GM19452 (cell line): ENCODE measurements around the gene LMNA.
"Not testable (repeated sequence)": the region's sequence is repeated elsewhere in the genome, so short reads cannot be mapped to it uniquely, and the experiment has no call there.

Experiments
- ATAC-seq: cut with Tn5 transposase; IDR thresholded peaks from one replicate; pipeline ENCODE4 v1.9.1; 2021; ENCODE audit not compliant: unreplicated experiment

LMNA gene

GRCh38 chr1:156114101-156114918 is at the start of gene LMNA:
LMNA (plus strand) TSS chr1:156114711; CDS start chr1:156114919, 208 bp downstream.
- ATAC-seq, result peak; percentile 51

GRCh38 chr1:156065212-156065611 is 49.3 kb upstream of the LMNA start:
- peak; percentile 52 for ATAC-seq

- no peak for ATAC-seq
Observed at GRCh38 chr1:156065871-156066270, 48.6 kb upstream of the LMNA start.

DNA sequence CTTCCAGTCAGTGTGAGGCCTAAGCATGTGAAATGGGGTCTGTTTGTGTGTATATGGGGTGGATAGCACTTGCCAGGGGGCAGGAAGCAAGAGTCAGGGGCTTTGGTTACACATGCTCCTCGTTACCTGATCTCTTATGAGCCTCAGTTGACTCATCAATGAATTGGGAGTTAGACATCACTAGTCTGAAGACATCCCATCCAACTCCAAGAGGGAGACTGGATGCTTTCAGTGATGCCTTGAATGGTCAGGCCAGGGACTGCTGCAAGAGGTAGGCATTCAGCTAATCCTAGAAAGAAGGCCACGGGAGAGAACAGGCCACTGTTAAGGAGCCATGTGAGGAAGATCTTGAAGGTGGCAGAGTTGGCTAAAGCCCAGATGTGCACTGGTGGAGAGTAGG is 47.2 kb upstream of the LMNA start:
- no peak for ATAC-seq

GRCh38 chr1:156069490-156070455 is 44.7 kb upstream of the LMNA start:
- ATAC-seq, result no peak

DNA sequence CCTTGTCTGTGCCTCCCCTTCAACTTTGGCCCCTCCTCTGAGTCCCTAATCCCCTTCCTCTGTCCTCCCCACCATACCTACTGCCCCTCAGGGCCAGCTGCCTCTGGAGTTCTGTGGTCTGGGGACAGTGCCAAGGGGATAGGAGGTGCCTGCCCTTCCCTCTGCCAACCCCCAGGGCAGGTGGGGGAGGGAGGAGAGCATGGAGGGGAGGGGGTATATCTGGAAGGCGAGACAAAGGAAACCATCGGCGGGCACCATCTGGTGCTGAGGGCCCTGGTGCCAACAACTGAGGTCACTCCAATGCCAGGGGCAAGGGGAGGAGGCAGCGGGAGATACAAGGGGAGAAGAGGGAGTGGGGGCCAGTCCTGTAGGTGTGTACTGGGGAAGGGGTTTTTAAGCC is 44.0 kb upstream of the LMNA start:
- no peak for ATAC-seq

DNA sequence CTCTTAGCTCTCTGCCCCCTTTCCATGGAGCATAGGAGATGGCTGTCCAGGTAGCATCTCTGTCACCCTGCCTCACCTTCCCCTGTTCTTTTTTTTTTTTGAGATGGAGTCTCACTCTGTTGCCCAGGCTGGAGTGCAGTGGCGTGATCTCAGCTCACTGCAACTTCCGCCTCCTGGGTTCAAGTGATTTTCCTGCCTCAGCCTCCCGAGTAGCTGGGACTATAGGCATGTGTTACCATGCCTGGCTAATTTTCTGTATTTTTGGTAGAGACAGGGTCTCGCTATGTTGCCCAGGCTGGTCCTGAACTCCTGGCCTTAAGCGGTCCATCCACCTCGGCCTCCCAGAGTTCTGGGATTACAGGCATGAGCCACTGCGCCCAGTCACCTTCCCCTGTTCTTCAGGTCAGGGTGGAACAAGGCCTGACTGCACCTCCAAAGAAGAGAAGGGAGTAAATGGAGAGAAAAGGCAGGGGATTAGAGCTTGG is 43.1 kb upstream of the LMNA start:
- ATAC-seq, result not testable (repeated sequence)

DNA sequence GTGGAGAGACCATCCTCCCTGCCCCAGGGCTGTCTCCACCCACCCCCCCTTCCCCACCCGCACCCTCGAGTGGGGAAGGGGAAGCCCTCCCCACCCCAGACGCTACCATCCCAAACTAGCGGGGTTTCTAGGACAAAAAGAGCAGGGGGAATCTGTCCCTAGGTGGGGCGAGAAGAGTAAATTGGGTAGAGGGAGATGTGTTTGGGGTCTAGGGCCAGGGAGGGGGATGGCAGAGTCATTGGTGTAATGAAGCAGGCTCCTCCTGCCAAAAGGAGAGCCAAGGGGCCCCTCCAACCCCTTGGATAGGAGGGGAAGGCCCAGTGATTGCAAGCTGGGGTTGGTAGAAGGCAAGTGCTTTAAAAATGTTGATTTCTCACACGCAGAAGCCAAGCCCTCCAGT is 42.3 kb upstream of the LMNA start:
- ATAC-seq, result no peak

DNA sequence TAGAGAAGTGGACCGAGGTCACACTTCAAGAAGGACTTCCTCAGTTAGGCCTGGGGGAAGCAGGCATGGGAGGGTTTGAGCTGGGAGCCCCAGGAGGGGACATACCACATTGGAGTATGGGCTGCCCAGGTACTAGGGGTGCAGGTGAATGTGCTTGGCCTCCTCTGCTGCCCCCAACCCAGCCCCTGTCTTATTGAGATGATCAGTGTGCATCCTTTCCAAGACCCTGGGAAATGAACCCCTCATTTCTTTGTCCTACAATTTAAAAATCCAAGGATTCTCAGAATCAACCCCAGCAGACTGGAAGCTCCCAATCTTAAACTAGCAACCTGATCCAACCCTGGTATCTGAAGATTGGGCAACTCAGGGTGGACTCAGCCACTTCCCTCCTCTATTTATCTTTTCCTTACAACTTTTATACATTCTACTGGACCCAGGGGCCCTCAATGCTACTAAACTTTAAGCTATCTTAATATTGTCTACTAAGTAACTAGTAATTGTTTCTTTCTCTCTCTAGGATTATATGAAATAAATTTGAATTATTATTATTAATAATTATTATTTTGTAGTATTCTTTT is 41.3 kb upstream of the LMNA start:
- ATAC-seq, result no peak

DNA sequence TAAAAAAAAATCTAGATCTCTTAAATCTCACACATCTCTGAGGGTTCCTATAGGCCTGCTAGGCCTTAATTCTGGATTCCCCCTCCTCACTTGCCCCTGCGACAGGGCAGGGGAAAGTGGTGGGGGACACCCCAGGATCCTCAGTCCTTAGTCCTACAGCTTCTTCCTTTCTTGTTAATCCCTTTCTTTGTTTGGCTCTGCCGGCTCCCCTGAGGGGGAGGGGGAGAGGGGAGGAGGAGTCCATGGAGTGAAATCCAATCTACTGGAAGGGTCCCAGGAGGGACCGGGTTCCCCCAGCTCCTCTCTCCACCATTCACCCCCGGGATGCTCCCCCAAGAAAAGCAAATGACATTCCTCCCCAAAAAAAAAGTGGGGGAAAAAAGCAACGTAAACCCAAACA is 40.8 kb upstream of the LMNA start:
- ATAC-seq, result no peak

DNA sequence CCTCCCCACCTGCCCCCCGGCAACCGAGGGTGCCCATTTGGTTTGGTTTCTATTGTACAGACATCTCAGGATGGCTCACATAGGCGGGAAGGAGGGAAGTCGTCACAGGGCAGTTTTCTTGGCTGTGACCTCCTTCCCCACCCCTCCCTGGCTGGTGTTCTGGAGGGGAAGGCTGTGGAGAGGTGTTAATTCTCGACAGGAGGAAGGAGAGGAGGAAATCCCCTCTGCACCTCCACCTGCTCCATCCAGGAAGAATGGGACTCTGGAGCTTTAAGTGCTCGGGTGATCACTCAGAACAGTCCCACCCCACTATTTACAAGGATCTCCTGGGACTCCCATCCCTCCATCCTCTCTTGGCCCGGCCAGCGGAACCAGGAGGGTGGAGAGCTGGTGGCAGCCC is 39.9 kb upstream of the LMNA start:
- ATAC-seq, result no peak

DNA sequence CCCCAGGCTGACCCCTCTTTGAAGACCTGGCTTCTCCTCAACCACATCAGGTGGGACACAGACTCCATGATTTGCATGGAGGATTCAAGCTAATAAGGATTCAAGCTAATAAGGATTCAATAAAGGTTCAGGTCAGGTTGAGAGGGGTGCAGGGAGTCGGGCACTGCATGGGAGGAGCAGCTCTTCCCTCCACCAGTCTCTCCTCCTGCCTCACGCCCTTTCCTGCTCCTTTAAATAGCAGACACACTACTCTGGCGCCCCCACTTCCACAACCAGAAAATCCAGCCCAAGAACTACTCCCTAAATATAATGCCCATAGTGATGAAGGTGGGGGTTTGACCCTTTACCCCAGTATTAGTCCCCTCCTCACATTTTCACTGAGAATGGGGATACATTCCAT is 39.3 kb upstream of the LMNA start:
- ATAC-seq, result no peak

DNA sequence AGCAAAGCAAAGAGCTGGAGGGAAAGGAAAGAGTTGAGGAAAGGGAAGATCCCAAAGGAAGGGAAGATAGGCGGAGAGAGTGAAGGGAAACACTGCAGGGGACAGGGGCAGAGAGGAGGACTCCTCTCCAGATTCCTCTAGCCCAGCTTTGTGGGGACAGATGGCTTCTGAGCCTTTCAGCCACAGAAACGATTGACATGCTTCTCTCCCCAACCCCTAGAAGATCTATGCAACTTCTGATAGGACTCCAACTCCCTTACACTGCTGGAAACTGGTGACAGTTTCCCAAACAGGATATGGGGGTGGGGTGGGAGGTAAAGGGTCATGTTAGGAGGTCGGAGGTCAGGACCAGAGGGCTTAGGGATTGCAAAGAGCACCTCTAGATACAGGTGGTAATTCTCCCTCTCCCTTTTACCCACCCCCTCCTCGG is 38.7 kb upstream of the LMNA start:
- no peak for ATAC-seq

DNA sequence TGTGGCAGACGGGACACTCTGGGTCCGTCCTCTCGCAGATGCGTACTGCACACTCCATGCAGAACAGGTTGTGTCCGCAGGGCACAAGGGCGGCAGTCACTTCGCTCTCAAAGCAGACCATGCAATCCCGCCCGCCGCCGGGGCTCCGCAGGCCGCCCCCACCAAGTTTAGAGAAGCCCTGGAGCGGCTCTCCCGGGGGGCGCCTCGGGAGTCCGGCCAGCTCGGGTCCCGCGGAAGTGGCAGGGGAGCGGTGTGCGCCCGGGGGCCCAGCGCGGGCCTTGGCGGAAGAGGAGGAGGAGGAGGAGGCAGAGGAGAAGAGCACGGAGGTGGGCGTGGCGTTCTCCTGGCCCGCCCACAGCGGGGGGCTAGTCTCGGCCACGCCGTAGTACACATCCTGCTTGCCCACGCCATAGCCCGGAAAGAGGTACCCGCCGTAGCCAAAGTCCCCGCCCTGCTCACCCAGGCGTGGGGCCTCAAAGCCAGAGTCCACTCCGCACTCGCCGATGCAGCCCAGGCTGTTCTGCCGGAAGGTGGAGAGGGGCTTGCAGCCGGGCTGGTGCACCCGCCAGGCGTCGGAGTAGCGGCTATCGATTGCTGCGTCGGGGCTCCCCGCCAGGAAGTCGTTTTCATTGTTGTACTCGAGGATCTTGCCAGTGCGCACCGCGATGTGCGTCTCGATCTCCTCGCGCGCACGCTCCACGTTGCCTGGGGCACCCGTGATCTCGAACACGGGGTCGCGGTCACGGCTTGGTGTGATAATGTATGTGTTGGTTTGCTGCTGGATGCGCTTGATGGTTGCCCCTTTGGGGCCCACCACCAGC is 37.7 kb upstream of the LMNA start:
- no peak for ATAC-seq

- ATAC-seq, result no peak
Observed at GRCh38 chr1:156077430-156077760, 37.1 kb upstream of the LMNA start.

GRCh38 chr1:156078728-156079127 is 35.8 kb upstream of the LMNA start:
- ATAC-seq, result no peak

DNA sequence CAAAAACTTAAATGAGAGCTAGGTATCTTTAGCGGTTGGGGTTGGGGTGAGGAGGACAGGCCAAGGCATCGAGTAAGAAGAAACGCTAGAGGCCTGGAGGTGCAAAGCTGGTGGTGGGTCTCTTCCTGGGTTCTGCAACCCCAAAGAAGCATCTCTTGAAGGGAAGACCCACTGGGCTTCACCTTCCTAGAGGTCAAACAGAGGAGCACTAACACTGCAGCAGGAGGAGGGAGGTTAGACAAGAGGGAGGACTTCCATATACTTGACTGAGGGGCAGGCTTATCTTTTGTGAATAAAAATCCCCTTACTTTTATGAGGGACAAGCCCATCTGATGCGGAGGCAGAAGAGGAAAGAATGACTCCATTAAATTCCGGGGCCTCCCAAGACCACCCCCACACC is 34.7 kb upstream of the LMNA start:
- ATAC-seq, result no peak

DNA sequence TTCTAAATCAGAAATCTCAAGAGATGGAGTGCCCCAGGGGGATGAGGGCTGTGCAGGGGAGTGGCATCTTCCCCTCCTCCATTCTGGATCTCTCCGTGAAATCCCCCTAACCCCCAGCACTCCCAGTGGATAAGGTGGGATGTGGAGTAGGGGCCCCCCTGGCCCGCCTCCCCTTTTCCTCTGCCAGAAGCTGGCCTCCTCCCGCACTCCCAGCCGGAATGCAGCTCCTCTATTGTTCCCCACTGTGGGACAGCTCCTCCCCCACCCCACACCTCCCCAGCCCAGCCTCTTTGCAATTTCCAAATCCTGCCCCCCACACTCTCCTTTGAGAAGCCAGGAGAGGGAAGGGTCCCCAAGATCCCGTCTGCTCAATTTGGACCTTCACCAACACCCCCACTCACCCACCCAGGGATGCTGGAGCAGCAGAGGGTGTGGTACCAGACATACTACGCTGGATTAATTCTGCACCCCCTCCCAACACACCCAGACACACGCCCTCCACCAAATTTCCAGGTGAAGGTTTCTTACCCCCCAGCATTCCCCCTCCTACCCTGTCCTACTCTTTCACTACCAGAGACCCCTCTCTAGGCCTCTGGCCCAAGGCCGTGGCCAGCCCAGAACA is 34.2 kb upstream of the LMNA start:
- ATAC-seq, result no peak

DNA sequence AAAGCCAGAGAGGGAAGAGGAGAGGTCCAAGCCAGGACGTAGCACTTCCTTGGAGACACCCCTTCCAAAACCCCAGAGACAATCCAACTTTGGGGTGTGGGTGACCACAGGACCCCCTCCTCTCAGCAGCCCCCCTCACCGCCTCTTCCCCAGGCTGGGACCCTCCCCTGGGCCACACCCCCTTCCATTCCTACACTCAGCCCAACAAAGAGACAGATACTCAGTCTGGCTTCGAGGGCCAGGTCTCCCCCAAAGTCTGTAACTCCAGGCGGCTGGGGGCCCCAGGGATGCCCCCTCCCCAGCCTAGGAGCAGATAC is 33.7 kb upstream of the LMNA start:
- ATAC-seq, result no peak

DNA sequence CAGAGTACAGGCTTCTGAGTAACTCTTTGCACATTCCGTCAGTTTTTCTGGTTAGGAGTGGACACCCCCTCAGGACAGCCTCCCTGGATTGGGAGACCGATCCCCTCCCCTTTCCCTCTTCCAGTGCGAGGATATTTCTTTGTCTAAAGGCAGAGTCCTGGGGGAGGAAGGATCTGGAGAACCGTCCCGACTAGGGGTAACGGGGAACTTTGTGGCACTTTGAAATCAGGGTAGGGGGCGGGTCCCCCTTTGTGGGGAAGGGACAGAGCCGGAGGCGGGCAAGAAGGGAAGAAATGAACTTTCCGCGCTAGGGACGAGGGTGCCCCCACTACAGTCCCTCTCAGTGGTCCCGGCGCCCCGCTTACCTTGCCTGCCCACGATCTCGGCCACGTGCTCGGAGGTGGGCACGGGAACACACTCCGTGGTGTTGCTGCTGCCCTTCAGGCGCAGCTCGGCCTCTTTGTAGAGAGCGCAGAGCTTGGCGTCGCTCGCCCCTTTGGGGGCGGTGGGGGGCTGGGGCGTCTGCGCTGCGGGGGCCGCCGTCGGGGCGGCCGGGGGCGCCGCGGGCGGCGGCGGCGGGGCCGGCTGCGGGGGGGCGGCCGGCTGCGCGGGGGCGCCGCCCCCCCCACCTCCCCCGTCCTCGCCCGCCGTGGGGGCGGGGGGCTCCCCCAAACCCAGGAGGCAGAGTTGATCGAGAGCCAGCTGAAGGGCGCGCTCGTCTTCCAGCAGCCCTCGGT is 33.2 kb upstream of the LMNA start:
- no peak for ATAC-seq
